ENCODE data around the gene NCKIPSD.

Gene NCKIPSD

DNA sequence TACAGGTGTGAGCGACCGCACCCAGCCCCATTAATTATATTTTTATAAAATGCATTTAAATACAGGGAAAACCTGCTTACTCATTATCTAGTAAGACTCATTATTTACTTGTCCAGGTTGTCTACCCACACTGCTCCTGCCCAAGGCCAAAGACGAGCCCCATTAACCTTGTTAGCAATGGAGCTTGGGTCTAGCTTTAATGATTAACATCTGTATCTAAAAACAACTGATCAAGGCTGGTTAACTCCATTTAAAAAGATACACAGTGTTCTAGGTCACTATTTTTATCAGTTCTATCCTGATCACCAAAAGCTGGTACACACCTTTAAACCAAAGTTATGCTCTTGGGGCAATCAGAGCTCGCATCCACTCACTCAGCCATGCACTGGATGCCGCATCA, 10.4 kb upstream of the NCKIPSD start:
- peak overlapping the region; percentile 96 for H3K27ac ChIP-seq
- TF ChIP-seq, protein P1, sequence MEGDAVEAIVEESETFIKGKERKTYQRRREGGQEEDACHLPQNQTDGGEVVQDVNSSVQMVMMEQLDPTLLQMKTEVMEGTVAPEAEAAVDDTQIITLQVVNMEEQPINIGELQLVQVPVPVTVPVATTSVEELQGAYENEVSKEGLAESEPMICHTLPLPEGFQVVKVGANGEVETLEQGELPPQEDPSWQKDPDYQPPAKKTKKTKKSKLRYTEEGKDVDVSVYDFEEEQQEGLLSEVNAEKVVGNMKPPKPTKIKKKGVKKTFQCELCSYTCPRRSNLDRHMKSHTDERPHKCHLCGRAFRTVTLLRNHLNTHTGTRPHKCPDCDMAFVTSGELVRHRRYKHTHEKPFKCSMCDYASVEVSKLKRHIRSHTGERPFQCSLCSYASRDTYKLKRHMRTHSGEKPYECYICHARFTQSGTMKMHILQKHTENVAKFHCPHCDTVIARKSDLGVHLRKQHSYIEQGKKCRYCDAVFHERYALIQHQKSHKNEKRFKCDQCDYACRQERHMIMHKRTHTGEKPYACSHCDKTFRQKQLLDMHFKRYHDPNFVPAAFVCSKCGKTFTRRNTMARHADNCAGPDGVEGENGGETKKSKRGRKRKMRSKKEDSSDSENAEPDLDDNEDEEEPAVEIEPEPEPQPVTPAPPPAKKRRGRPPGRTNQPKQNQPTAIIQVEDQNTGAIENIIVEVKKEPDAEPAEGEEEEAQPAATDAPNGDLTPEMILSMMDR (conservative IDR thresholded peaks at IDR 0.05; ENCODE audit: low read depth): no peak
- ChIA-PET POLR2A (ENCODE audit: low non-redundant PET) (no interaction called here), CTCF (no interaction called here)
- no peak for DNase-seq (ENCODE audit: low spot score)

GRCh38 chr3:48695393-48695753, 9.7 kb upstream of the NCKIPSD start:
- TF ChIP-seq, protein P1 (conservative IDR thresholded peaks at IDR 0.05; ENCODE audit: low read depth): no peak
- peak overlapping the region; percentile 96 for H3K27ac ChIP-seq
- CTCF ChIA-PET: interaction anchor here (1.1 kb wide), 1 partner anchor 9 kb away, joined by 5 read pairs; the partner anchor contains the start of gene NCKIPSD
- DNase-seq (ENCODE audit: low spot score): peak; percentile 43
- POLR2A ChIA-PET (ENCODE audit: low non-redundant PET): no interaction called here

- H3K27ac ChIP-seq: peak overlapping the region; percentile 96
- CTCF ChIA-PET: interaction anchor here (1.1 kb wide), 1 partner anchor 9 kb away, joined by 5 read pairs; the partner anchor contains the start of gene NCKIPSD
- TF ChIP-seq, protein P1 (conservative IDR thresholded peaks at IDR 0.05; ENCODE audit: low read depth): no peak
- POLR2A ChIA-PET (ENCODE audit: low non-redundant PET): no interaction called here
- peak; percentile 76 for DNase-seq (ENCODE audit: low spot score)
Observed at GRCh38 chr3:48694610-48695392, 9.1 kb upstream of the NCKIPSD start.

DNA sequence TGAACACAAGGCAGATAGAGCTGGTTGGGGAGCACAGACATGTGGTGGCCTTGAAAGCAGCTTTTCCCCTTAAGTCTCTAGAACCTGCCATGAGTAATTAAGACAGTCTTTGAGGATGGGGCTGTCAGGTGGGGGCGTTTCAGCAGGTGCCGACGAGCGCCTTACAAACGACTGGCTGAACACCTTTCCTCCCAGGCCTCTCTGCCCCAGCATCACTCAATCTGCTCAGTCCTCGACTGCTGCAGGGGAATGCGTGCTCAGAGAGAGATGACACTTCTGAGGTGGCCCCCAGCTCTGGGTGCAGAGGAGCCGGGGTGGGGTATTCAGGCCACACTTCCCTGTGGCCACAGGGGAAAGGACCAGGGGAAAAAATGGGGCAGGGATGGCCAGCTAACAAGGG, 8.1 kb upstream of the NCKIPSD start:
- peak overlapping the region; percentile 96 for H3K27ac ChIP-seq
- no peak for DNase-seq (ENCODE audit: low spot score)
- CTCF ChIA-PET: no interaction called here
- POLR2A ChIA-PET (ENCODE audit: low non-redundant PET): no interaction called here
- TF ChIP-seq, protein P1 (conservative IDR thresholded peaks at IDR 0.05; ENCODE audit: low read depth): no peak

- ChIA-PET POLR2A (ENCODE audit: low non-redundant PET) (no interaction called here), CTCF (no interaction called here)
- peak overlapping the region; percentile 27; the same call in 1 of the 2 replicates for H3K27ac ChIP-seq
- DNase-seq (ENCODE audit: low spot score): no peak
- TF ChIP-seq, protein P1 (conservative IDR thresholded peaks at IDR 0.05; ENCODE audit: low read depth): no peak
Observed at GRCh38 chr3:48692551-48692950, 6.8 kb upstream of the NCKIPSD start.

DNA sequence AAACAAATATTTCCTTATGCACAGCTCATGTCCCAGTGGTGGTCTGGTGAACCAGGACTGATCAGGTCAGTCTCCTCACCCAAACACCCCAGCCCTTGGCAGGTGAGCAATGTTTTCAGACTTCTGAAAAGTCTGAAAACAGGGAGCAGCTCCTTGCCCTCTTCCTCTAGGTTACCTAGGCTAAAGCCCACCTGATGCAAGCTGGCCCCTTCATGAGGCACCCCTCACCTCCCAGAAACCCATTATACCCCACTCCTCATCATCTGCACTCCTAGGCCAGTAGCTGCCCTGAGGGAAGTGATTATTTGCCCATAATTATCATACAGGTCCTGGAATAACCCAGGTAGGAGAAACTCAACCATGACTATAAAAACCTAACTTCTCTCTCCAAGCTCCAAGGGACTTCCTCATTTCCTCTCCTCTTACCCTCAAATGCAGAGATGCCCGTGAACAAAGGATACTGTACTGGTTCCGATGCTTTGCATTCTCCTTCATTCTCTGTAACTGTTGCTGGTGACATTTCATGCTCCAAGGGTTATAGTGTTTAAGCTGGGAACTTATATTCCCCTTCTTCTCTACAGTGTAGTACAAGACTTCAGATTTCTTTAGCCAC, 5.2 kb upstream of the NCKIPSD start:
- ChIA-PET CTCF (no interaction called here), POLR2A (ENCODE audit: low non-redundant PET) (interaction anchor here (0.7 kb wide), 1 partner anchor 230 kb away, joined by 4 read pairs; no protein-coding TSS in a partner anchor)
- DNase-seq (ENCODE audit: low spot score): no peak
- H3K27ac ChIP-seq: peak overlapping the region; percentile 57
- TF ChIP-seq, protein P1 (conservative IDR thresholded peaks at IDR 0.05; ENCODE audit: low read depth): no peak
